ENCODE measurements around the gene PAX2.

DNA sequence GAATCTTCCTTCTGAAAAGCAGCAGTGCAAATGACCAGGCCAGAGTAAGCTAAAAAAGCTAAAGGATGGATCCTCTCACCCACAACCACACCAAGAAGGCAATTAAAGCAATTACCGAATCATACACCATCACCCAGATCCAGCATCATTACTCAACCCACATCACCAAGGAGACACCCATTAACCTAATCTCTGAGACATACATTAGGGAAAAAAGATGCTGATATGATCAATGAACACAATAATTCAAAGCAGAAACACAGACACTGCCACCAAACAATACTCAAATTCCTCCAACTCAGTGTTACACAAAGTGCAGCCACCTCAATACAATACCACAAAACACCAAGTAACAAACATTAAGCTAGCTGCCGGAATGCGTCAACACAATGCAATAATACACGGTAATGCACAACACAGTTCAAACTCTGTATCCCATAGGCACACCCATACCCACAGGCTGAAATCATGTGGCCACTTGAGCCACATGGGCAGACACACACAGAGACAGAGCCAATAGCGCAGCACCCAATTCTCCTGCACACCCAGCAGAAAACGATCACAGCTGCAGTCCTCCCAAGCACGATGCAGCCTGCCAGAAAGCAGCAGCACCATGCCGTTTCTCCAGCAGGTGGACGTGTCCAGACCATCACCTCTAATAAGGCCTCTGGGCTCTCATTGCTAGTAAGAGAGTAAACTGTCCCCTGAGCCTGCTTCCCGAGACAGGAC lies 21.5 kb downstream of the PAX2 start:
- TF ChIP-seq, protein P1, sequence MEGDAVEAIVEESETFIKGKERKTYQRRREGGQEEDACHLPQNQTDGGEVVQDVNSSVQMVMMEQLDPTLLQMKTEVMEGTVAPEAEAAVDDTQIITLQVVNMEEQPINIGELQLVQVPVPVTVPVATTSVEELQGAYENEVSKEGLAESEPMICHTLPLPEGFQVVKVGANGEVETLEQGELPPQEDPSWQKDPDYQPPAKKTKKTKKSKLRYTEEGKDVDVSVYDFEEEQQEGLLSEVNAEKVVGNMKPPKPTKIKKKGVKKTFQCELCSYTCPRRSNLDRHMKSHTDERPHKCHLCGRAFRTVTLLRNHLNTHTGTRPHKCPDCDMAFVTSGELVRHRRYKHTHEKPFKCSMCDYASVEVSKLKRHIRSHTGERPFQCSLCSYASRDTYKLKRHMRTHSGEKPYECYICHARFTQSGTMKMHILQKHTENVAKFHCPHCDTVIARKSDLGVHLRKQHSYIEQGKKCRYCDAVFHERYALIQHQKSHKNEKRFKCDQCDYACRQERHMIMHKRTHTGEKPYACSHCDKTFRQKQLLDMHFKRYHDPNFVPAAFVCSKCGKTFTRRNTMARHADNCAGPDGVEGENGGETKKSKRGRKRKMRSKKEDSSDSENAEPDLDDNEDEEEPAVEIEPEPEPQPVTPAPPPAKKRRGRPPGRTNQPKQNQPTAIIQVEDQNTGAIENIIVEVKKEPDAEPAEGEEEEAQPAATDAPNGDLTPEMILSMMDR (IDR thresholded peaks at IDR 0.05; ENCODE audit: insufficient read depth, low read length, poor library complexity, severe bottlenecking) = no peak
- TF ChIP-seq EZH2phosphoT487 (conservative IDR thresholded peaks at IDR 0.05; ENCODE audit: low read length) = no peak
